Stimulated activated CD4-positive, alpha-beta T cell treated with anti-CD3 and anti-CD28 coated beads, Interleukin-2, amount 100 ng/mL, for 24 hours (primary cell): ENCODE data around the gene ABCB9.
"Not testable (repeated sequence)": the region's sequence is repeated elsewhere in the genome, so short reads cannot be mapped to it uniquely, and the experiment has no call there.

ENCODE experiments used
- DNase-seq, 2 donors: peaks; one replicate each; pipeline ENCODE4 v3.0.0-alpha.2; 2020

ABCB9 gene

DNA sequence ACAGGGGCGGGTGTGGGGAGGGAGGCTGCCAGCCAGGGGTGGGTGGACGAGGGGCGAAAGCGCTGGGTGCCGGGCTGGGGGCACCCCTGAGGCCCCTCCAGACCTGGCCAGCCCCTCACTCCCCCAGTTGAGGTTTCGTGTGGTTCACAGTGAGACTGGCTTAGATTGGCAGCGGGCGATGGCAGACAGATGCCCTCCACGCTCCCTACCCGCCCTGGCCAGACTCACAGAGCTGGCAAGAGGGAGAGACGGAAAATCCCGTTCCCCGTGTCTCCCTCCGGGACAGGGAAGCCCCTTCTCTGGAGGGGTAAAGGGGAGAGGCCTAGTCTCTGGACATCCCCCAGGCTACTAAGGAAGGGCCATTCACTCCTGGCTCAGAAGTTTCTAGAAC is 37.1 kb downstream of the ABCB9 start:
- DNase-seq: no peak

DNA sequence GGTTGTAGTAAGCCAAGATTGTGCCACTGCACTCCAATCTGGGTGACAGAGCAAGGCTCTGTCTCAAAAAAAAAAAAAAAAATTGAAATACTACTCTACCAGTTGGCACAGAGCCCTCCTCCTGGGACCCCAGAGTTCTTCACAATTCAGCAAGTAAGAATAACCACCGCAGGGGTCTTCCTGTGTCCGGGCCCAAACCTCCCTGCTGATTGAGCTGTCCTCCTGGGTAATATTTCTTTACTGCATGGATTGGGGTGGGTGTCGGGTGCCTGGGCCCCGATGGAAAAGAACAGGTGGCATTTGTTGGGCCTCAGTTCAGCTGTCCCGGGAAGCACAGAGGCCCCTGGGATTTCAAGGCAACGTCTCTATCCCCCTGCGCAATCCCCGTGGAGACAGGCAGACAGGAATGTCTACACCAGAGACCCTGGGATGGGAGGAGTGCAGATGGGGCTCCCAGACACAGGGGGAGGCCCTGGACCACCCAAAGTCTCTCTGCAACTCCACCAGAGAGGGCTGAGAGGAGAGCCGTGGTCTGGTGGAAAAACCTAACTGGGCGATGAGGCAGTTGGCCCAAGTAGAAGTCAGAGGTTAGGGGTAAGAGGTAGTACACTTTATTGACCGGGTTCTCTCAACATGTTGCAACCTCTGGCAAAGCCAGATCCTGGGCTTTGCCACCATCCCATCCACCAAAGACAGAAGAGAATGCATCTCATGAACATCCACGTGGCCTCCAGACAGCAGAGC is 37.7 kb downstream of the ABCB9 start:
- DNase-seq: no peak

DNA sequence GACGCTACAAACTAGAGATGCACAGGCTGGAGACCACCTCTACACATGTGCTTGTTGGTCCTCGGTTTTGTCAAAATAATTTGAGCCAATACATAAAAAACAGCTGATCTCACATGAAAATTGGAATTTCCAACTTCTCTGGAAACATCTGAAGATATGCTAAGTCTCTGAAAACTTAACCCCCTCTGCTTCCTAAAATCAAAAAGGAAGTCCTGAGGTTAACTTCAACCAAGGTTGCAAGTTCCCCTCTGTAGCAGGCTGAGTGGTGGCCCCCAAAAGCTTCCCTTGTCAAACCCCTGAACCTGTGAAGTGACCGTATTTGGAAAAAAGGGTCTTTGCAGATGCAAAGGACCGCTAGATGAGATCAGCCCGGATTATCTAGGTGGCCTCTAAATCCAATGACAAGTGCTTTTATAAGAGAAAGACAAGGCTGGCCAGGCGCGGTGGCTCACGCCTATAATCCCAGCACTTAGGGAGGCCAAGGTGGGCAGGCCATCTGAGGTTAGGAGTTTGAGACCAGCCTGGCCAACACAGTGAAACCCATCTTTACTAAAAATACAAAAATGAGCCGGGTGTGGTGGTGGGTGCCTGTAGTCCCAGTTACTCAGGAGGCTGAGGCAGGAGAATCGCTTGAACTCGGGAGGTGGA is 38.4 kb downstream of the ABCB9 start:
- no peak for DNase-seq

DNA sequence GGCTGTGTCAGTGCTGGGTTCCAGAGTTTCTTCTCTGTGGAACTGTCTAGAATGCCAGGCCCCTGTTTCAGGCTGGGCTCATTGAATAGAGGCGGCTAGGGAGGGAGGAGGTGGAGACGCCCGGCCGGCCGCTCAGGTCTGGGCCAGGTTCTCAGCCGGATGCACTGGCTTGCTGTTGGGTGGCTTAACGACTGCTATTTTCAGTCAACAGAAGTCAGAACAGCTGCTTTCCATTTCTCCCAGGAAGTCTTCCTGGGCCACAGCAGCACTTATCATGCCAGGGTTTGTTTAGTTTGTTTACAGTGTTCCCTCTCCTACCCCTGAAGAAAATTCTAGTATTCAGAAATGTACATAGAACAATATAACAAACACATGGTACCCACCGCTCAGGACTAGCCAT is 44.3 kb downstream of the ABCB9 start:
- no peak for DNase-seq

DNA sequence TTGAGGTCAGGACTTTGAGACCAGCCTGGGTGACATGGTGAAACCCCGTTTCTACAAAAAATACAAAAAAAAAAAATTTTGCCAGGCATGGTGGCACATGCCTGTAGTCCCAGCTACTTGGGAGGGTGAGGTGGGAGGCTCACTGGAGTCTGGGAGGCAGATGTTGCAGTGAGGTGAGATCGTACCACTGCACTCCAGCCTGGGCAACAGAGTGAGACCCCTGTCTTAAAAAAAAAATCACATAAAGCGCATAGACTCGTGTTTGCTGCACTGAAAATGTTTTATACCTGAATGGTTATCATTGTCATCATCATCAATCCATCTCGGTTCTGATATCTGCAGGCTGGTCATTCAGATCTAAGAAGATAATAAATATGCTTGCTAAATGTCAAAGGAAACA is 45.6 kb downstream of the ABCB9 start:
- no peak for DNase-seq

DNA sequence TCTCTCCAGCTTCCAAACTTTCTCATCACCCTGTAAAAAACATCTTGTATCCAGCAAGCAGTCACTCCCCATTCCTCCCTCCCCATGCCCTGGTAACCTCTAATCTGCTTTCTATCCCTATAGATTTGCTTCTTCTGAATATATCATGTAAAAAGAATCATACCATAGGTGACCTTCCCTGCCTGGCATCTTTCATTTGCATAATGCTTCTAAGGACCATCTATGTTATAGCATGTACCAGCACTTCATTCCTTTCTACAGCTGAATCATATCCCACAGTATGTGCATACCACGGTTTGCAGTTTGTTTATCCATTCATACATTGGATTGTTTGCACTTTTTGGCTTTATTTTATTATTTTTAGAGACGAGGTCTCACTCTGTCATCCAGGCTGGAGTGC is 47.4 kb downstream of the ABCB9 start:
- DNase-seq: no peak

DNA sequence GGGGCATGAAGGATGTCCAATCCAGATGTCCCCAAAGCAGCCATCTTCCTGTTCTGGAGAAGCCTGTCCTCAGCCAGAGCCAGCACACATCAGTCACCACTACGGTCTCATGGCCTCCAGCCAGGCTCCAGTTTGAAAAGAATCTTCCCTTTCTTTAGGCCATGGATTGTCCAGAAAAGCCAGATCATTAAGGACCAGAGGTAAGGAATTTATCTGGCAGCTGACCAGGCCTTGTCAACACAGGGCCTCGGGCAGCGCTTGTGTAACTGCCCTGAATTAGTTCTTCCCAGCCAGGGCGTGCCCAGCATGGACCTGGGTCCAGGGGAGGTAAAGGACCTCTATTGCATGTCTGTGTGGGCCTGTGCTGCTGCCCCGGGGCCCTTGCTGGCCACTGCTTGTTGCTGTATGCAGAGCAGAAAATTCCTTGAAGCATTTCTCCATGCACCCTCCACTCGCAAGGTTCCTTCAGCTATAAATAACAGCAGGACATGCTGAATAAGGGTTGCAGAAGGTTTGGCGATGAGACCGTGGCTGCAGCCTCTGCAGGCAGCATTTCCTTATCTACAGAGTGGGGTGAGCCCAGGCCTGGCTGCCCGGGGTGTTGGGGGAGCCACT is 48.6 kb downstream of the ABCB9 start:
- DNase-seq: no peak

DNA sequence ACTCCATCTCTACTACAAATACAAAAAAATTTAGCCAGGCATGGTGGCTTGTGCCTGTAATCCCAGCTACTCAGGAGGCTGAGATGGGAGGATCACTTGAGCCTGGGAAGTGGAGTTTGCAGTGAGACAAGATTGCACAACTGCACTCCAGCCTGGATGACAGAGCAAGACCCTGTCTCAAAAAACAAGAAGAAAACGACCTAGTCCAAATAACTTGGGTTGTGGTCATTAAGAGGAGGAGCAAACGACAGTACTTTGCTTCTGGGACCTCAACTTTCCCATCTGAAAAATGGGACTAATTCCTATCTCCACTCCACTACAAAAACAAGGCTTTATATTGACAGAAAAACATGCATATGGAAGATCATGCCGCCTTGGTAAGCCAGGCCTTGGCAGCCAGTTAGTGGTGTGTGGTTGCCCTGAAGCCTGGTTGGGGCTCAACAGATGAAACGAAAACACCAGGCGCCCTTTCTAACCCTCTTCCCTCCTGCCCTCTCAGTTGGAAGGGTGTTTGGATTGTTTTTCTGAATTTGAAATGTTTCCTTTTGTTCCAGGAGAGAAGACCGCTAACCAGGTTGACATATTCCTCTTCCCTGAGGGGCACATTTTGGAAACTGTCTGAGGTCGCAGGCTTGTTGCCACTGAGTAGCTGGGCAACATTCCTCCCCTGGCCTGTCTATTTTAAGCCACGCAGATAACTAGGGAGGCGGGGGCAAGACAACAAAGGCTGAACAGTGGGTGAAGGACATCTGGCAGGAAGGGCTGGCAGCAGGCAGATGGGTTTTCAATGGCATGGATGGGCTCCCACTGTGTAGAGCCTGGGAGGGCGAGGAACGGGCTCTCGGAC is 56.6 kb downstream of the ABCB9 start:
- DNase-seq: no peak

DNA sequence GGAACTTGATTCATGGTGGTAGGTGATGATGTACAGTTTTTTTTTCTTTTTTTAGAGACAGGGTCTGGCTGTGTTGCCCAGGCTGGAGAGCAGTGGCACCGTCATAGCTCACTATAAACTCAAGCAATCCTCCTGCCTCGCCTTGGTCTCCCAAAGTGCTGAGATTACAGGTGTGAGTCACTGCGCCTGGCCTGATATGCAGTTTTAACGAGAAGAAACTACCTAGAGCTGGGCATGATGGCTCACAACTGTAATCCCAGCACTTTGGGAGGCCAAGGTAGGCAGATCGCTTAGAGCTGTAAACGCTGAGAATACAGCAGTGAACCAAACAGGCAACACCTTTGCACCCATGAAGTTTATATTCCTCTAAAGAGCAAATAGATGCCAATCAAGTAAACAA is 57.3 kb downstream of the ABCB9 start:
- no peak for DNase-seq

DNA sequence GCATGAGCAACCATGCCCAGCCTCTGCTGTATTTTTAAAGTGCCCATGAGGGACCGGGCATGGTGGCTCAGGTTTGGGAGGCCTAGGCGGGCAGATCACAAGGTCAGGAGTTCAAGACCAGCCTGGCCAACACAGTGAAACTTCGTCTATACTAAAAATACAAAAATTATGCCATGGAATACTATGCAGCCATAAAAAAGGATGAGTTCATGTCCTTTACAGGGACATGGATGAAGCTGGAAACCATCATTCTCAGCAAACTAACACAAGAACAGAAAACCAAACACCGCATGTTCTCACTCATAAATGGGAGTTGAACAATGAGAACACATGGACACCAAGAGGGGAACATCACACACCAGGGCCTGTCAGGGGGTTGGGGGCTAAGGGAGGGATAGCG is 61.0 kb downstream of the ABCB9 start:
- not testable (repeated sequence) for DNase-seq

DNA sequence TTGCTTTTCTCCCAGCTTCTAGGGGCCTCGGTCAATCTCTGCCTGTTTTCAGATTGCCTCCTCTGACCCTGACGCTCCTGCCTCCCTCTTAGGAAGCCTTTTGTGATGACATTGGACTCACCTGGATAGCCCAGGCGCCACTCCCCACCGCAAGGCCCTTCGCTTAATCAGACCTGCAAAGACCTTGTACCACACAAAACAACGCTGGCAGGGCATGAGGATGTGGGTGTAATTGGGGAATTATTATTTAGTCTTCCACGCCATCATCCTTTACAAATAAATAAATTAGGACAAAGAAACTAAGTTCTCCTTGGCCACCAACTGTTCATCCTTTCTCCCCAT is 62.6 kb downstream of the ABCB9 start:
- no peak for DNase-seq

DNA sequence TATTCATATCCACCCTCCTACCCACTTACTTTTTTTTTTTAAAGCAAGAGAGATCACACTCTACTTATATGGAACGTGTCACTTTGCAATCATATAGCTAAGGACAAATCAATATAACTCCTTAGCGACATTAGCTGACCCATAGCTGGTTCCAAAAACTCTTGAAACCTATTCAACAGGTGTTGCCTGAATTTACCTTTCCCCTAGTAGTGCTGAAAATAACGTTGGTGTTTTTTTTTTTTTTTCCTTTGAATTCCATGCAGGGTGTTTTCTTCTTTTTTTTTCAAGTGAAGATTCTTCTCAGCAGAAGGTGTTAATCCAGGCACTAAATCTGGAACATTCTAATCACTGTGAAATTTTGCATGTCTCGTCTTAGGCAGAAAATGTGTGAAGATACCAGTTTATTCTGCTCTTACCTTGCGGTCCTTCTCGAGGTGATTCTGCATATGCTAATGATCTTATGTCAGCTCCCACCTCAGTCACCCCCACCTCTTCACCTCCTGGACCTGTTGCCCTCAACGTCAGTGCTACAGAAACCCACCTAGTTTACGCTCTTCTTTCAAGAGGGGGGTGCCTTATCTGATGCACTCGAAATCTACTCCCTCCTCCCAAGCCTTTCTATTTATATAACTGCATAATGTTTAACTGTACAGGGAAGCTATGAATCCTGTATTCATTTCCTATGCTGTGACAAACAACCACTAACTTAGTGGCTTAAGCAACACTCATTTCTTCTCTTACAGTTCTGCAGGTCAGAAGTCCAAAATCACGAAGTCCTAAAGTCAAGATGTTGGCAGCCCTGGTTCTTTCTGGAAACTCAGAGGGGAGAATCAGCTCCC is 63.2 kb downstream of the ABCB9 start:
- DNase-seq: no peak

DNA sequence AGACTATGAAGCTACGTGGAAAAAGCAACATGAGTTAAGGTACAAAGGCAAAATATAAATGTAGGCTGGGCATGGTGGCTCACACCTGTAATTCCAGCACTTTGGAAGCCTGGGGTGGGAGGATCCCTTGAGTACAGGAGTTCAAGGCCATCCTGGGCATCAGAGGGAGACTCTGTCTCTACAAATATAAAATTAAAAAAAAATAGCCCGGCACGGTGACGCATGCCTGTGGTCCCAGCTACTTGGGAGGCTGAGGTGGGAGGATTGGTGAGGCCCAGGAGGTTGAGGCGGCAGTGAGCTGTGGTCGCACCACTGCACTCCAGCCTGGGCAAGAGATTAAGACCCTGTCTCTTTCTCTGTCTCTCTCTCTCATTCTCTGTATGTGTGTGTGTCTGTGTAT is 66.4 kb downstream of the ABCB9 start:
- DNase-seq: no peak

DNA sequence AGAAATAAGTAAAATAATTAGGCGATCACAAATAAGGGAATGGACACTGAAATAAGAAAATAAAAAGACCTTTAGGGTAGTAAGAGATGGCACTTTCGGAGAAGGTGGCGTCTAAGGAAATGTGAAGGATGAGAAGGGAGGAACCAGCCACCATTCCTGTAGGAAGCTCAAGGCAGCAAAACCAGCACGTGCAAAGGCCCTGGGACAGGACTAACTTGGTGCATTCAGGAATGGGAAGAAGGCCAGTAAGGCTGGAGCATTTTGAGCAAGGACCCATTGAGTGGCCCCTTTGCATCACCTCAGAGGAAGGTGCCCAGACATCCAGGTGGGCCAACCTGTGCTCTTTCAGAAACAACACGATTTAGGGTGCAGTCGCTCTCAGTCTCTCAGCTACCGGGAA is 69.6 kb downstream of the ABCB9 start:
- DNase-seq: no peak

DNA sequence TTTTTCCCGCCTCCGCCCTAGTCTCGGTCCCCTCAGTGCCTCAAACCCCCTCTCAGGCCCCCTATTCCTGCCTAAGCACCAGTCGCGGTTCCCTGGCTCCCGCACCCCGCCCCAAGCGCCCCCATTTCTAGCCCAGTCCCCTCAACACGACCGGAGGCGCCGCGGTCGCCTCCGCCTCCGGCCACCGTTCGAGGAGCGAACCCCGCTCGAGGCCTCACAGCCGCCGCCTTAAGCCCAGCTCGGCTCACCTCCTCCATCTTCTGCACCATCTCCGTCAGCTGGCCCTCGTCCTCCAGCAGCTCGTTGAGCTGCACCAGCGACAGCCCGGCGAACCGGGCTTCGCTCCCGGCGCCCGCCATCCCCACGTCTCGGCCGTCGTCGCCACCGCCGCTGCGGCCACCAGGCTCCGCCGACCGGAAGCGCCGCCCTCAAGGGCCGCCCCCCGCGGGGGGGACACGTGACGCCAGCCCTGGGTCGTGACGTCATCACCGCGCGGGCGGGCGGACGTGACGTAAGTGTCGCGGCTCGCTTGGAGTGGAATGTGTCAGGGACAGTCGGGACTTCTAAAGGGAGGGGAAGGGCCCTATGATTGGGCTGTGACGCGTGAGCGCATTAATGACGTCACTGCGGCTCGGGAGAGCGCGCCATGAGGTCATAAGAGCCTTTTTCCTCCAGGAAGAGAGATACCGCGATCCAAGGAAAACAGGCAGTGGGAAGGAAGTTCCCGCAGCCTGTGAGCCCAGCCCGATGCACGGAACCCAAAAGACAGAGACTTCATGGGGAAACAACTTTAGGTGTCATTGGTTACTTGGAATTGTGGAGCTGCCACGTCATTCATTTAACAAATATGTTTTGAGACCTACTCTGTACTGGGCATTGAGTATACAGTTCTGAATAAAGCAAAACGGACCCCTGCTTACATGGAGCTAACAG is 70.3 kb downstream of the ABCB9 start, which contains the start of gene VPS37B:
VPS37B (minus strand) TSS at position 421 of the 933 bp plus-strand sequence; CDS start at position 359, 62 bp downstream.
- peak; percentile 84 to 88 for DNase-seq

DNA sequence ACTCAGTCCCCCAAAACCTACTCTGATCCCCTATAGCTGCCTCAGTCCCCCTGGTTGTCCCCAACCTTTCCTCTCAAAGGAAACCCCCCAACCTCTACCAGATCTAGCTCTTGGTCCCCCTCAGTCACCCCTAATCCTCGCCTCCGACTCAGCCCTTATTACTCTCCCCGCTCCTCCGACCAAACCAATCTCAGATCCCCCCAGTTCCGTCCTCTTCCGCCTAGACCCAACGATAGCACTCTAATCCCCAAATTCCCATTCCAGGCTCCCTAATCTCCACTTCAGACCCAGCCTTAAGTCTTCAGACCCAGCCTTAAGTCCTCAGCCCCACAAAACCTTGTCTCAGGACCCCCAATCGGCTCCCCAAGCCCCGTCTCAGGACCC is 71.0 kb downstream of the ABCB9 start:
- no peak for DNase-seq

DNA sequence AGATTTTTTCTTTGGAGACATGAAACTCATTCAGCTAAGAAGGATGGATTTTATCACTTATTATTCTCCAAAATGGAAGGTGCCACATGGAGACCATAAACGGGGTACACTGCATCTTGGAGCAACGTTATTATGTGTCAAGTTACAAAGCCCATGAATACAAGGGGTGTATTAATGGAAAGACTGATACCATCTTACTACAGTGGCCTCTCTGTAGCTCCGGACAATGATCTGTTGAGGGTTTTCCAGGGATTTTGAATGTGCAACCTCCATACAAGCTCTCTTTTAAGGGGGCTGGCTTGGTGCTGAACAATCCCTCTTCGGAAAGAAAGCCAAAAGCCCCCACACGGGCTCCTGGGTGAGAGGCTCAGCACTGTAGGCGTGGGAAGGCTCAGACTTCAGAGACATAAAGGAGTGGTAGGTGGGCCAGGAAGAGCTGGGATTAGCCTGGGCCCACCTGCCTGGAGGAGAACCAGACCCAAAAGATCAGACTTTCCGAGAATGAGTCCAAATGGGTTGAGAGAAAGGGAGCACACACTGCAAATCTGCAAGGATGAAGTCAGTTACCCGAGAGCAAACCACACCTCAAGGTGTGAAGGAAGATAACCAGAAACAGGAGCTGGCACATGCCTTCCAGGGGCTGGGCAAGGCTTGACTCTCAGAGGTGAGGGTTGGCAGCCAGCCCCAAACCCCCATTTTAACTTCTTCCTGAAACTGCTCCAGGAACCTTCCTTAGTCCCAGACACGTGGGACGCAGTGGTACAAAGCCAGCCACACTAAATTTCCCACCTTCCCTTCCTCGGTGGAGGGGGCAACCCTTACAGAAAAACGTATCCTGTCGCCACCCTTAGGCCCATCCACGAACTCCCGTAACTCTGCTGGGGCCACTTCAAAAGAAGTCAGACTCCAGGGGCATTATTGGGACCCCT is 71.8 kb downstream of the ABCB9 start:
- no peak for DNase-seq

DNA sequence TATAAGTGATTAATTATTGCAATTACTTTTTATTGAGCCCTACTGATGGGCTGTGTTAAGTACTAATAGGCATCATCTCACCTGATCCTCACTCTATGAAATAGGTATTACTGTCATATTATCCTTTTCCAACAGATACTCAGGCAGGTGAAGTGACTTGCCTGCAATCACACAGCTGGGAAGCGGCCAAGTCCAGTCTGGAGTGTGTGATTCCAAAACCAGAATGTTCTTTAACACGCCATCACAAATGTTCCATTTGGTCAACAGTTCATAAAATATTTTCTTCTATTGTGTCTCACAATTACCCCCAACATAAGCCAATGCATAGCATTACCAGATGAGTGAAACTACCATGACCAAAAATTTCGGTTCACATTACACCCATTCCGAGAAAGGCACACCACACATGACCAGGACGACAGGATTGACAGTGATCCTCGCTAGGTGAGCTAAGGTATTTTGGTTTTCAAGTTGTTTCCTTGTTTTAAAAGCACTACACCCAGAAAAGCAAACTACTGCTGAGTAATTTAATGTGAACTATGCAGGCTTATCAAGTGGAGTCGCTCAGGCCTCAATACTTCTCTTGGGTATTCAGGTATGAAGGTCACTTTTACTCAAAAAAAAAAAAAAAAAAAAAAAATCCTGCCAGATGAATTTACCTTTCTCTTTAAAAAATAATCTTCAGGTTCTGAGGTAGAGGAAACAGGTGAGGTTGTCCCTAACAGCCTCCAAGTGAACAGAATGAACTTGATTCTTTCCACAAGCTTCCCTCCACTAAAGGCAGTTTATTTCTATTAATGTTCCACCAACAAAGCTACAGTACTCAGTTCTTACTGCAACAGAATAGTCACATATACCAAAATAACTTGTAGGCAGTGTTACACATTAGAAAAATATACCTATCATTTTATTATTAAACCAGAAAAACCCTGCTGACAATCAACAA is 72.8 kb downstream of the ABCB9 start:
- no peak for DNase-seq

DNA sequence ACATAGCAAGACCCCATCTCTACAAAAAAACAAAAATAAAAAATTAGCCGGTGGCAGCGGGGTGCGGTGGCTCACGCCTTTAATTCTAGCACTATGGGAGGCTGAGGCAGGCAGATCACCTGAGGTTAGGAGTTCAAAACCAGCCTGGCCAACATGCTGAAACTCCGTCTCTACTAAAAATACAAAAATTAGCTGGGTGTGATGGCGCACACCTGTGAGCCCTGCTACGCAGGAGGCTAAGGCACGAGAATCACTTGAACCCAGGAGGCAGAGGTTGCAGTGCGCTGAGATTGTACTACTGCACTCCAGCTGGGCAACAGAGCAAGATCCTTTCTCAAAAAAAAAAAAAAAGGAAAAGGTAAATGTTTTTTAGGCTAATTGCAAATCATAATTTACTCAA is 73.5 kb downstream of the ABCB9 start:
- DNase-seq: not testable (repeated sequence)
